Hair follicle dermal papilla cell (primary cell): ENCODE measurements around the gene LPIN2. TPM values are rescaled to one million over a fixed set of nuclear protein-coding genes. Genes with fewer than 3 reads are reported as not detected.

Experiments used
- small RNA-seq: library from RNA; depleted of rRNA; stranded (forward); fragments of <200 nt; gene quantifications from one replicate; pipeline ENCODE3, GENCODE V24; 2012
- total RNA-seq: library from RNA; depleted of rRNA; stranded (reverse); fragments of >200 nt; gene quantifications from 2 replicates; pipeline ENCODE4 v1.2.3, GENCODE V29; 2012

Gene LPIN2, protein sequence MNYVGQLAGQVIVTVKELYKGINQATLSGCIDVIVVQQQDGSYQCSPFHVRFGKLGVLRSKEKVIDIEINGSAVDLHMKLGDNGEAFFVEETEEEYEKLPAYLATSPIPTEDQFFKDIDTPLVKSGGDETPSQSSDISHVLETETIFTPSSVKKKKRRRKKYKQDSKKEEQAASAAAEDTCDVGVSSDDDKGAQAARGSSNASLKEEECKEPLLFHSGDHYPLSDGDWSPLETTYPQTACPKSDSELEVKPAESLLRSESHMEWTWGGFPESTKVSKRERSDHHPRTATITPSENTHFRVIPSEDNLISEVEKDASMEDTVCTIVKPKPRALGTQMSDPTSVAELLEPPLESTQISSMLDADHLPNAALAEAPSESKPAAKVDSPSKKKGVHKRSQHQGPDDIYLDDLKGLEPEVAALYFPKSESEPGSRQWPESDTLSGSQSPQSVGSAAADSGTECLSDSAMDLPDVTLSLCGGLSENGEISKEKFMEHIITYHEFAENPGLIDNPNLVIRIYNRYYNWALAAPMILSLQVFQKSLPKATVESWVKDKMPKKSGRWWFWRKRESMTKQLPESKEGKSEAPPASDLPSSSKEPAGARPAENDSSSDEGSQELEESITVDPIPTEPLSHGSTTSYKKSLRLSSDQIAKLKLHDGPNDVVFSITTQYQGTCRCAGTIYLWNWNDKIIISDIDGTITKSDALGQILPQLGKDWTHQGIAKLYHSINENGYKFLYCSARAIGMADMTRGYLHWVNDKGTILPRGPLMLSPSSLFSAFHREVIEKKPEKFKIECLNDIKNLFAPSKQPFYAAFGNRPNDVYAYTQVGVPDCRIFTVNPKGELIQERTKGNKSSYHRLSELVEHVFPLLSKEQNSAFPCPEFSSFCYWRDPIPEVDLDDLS
- 63.8 and 64.2 TPM in 2 replicates for total RNA-seq

DNA sequence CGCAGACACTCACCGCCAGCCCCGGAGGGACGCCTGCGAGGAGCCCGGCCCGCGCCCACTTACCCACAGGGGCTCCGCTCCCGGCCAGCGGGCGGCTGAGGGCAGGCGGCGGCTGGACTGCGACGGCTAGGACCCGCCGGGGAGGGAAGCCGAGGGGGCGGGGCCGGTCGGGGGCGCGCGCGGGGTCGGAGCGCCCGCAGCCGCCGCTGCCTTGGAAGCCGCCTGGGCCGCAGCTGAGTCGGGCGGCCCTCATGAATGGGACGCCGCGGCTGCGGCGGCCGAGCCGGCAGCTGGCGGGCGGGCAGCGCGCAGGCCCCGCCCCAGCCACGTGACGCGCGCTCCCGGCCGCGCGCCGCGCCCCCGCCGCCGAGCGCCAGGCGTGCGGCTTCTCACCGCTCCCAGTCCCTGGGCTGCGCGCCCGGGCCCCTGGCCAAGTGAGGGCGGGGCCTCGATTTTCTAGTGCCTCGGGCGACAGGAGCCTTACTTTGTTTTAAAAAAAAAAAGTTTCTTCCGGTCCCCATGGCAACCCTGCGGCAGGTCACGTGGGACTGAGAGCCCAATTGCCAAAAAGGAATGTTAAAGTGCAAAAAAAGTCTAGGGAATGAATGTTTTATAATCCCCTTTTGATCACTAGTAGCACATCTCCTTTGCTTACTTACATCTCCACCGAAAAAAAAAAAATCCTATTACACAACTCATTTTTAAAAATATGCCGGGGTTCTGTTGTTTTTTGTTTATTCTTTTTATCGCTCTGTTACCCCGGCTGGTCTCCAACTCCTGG is at the start of gene LPIN2:
TSS of gene LPIN2 (minus strand) at position 121 of the 781 bp plus-strand sequence. CDS start 52,304 bp downstream, outside the sequence.

Small RNA genes within 50 kb of the gene (small RNA-seq; reads per million reads assigned to genes)
- gene RF00156, result not detected

Other genes starting within 250 kb of the LPIN2 start
- gene EMILIN2, start 166.1 kb downstream of the LPIN2 start, total RNA-seq, result 30.0 and 33.4 TPM in 2 replicates
- 0.32 and 0.36 TPM in 2 replicates for gene MYOM1, start 206.8 kb upstream of the LPIN2 start, total RNA-seq
- gene MYL12A, start 234.7 kb upstream of the LPIN2 start, total RNA-seq, result 536 and 719 TPM in 2 replicates
- gene MYL12B, start 249.0 kb upstream of the LPIN2 start, total RNA-seq, result 230 and 303 TPM in 2 replicates